NCI-H82 treated with DMSO at 0.1 percent for 48 hours (cell line): ENCODE data around the gene RHOG.
"Not testable (repeated sequence)": the region's sequence is repeated elsewhere in the genome, so short reads cannot be mapped to it uniquely, and the experiment has no call there.

Source experiments
- DNase-seq: peaks from one replicate; lab custom pipeline; 2025; ENCODE audit not compliant: unreplicated experiment; lab: John Stamatoyannopoulos, UW

The RHOG gene

DNA sequence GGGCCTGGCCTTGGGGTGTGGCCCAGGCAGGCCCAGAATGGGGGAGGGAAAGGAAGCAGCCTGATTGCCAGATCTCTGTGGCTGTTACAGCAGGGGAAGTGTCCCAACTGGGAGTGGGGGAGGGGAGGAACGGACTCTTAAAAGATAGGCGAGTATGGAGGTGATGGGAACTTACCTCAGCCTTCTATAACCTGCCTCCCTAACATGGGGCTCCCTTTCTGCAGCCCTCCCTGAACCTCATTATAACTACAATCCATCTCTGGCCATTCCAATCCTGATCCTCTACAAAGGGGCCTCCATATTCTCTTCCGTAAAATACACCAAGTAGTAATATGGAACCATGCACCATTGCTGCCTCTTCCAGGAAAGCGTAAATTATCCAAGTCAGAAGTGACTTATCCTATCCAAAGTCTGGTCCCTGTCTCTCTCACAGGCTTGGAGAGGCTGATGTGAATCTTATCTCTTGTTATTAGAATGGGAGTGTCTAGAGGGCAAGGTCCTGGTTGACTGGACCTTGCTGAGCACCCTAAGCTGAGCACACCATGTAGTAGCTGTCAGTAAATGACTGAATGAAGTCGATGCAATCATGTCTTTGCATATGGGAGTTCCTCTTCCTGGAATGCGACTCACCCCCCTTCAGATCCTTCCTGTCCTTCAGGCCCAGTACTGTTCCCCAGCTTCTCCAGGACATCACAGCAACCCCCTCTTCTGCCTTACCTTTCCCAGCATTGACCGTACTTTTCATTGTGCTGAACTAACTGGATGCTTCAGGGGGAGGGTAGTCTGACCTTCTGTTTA lies 5.9 kb downstream of the RHOG start:
- no peak for DNase-seq

DNA sequence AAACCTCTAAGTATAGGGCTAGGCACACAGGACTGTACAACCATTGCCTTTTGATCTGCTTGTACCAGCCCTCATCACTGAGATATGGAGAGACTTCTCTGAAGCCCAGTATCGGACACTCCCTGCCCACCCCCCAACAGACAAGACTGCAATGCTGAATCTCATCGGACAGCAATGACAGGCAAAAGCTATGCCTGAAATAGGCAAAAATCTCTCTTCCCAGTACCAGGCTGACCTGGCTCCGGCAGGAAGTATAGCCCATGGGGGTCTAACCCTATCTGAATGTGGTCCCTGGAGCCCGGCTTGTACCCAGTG lies 6.5 kb downstream of the RHOG start:
- no peak for DNase-seq

DNA sequence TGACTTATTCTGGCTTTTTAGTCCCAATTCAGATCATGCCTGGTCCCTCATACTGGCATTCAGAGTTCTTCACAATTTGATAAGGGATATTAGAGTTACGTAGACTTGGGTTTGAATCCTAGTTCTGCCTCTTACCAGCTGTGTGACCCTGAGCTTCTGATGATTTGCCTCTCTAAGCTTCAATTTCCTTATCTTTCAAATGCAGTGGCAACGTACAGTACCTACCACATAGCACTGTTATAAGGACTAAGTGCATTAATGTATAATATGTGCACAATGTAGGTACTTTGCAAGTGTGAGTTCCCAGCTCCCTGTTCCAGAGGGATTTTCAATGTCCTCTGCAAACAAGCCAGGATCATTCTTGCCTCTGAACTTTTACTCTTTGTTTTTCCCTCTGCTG lies 7.3 kb downstream of the RHOG start:
- no peak for DNase-seq

DNA sequence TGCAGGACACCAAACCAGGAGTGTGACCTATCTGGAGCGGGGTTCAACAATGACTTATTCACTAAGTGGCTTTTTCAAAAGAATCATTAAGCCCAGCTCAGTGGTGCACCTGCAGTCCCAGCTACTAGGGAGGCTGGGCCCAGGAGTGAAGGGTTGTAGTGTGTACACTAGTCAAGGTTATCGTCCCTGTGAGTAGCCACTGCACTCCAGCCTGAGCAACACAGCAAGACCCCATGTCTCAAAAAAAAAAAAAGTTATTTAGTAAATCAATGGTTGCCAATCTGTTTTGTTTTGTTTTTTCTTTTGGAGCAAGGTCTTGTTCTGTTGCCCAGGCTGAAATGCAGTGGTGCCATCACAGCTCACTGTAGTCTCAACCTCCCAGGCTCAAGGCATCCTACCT lies 7.9 kb downstream of the RHOG start:
- no peak for DNase-seq

DNA sequence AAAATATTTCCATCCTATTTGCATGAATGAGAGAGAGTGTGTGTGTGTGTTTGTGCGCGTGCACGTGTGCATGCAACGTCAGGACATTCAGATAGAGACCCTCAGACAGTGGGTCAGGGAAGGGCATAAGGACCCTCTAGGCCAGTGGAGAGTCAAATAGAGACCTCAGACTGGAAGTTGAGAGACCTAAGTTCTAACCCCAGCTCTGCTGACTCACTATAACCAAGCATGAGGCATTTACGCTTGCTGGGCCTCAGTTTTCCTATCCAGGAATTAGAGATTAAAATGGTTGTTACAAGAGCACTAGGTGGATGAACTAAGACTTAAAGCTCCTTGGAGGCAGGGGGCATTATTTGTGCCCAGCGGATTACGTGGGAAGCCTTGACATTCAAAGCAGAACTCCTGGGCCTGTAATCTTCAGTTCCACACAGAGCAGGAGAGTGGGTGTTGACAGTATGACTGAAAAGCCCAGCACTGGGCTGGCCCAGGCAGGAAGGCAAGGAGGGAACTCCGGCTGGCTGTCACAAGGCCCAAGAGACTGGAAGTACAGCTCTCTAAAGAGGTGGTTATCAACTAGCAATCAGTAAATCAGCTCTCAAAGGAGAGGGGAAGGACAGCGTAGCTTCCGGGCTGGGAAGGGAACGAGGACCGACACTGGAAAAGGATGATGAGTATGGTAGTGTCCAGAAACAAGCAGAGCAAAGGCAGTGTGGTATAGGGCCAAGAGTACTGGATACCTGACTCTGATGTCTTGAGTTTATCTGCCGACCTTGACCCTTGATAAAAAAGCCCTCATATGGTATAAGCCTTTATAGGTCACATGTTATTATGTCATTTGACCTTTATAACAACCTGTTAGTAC lies 9.2 kb downstream of the RHOG start:
- DNase-seq: no peak

DNA sequence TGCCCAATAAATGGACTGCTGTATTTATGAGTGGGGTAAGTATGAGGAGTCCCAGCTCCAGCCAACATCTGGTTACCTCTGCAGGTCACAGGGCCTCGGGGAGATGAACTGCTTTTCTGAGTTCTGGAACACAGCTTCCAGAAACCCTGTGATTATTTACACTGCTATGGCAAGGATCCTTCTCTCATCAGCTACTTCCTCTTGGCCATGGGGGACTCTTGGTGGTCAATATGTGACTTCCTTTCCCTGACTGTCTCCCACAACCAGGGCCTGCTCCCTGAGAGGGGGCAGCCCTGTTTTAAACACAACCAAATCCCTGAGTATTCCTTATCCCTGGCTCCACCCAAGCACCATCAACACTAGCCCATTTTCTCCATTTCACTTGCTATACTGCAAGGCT lies 10.0 kb downstream of the RHOG start:
- DNase-seq: no peak

DNA sequence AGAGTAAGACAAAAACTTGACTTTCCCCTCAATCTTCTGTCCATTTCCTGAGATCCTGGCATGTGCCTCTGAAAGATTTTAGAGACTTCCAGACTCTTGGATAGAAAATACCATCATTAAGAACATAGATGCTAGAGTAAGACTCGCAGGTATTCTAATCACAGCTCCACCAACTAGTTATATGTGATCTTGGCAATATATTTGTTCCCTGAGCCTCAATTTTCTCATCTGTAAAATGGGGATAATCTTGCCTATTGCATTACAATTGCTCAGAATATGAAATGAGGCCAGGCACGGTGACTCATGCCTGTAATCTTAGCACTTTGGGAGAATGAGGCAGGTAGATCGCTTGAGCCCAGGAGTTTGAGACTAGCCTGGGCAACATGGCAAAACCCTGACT lies 10.7 kb downstream of the RHOG start:
- no peak for DNase-seq

DNA sequence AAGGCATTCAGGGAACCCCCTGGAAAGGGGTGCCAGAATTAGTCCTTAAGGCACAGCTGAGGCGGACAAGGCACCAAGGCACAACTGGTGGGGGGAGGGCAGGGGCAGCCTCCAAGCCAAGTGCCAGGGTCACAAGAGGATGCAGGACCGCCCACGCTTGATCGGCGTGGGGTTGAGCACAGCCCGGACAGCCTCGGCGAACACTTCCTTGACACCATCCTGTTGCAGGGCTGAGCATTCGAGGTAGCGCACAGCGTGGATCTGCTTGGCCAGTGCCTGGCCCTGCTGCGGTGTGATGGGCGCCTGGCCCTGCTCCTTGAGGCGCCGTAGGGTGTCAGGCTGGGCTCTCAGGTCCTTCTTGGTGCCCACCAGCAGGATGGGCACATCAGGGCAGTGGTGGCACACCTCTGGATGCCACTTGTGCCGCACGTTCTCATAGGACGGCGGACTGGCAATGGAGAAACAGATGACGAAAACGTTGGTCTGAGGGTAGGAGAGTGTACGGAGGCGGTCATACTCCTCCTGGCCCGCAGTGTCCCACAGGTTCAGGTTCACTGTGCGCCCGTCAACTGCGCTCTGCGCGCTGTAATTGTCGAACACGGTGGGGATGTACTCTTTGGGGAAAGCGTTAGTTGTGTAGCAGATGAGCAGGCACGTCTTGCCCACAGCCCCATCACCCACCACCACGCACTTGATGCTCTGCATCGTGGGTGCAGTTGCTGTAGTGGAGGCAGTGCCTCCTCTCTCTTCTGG lies 13.1 kb downstream of the RHOG start:
- no peak for DNase-seq

DNA sequence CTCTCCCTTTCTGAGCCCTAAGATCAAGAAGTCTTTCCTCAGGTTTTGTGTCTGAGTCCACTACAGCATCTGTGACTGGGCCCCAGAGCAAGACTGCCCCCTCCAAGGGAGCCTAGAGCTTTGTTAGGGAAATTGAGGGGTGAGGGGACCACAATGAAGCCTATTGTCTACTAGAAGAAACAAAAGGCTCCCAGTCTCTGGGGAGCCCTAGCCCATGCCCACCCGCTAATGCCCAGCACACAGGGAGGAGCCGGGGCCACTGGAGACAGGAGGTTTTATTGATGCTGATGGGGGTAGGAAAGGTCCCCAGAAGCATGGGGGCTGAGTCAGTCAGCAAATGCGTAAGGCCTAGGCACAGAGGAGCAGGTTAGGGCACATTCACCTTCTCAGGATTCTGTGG lies 14.0 kb downstream of the RHOG start:
- no peak for DNase-seq

DNA sequence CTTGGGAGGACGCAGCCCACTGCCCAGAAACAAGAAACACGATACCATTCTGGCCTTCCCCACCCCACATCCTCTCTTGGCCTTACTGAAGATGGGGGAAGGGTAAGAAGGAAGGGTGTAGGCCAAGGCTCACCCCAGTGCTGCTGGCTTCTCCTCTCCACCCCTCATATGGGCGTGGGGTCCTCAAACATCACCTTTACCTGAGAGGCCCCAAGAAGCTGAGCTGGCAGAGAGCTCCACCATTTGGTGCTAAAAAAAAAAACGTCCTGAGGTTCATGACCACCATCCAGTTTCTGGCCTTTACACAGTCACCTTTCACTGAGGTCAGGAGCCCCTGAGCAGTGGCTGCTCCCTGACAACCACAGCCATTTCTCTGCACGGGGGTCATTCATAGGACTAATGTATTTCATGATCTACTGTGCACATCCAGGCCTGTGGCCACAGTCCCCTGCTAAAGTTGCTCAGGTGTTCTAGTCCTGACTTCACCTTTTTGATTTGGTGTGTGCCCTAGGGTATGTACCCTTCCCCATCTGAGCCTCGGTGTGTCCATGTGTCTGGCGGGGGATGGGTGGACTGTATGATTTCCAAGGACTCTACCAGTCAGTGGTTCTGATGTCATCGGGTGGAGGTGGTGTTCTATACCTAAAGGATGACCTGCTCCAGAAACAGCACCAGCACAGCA lies 15.1 kb downstream of the RHOG start:
- DNase-seq: no peak

DNA sequence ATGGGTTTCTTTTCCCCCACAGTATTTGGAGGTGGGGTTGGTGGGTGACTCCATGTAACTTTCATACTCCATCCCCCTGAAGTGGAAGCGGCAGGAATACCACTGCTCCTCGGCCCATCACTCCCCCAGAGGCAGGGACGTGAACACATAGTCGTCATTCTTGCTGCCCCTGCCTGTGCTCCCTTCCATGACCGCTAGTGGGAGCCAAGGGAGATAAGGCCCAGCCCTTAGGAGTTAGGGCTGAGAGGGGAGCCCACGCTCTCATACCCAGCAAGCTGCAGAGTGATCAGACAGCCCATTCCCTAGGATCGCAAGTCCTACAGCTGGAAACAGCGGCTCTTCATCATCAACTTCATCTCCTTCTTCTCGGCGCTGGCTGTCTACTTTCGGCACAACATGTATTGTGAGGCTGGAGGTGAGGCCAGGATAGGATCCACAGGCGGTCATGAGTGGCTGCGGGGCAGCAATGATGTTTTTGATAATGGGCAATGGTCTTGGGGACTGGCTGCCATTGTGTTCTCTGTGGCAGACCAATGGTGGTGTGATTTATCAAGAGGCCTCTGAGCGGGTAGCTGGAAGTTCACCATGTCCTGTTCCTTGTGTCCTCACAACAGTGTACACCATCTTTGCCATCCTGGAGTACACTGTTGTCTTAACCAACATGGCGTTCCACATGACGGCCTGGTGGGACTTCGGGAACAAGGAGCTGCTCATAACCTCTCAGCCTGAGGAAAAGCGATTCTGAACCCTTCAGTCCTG lies 15.9 kb downstream of the RHOG start:
- no peak for DNase-seq

DNA sequence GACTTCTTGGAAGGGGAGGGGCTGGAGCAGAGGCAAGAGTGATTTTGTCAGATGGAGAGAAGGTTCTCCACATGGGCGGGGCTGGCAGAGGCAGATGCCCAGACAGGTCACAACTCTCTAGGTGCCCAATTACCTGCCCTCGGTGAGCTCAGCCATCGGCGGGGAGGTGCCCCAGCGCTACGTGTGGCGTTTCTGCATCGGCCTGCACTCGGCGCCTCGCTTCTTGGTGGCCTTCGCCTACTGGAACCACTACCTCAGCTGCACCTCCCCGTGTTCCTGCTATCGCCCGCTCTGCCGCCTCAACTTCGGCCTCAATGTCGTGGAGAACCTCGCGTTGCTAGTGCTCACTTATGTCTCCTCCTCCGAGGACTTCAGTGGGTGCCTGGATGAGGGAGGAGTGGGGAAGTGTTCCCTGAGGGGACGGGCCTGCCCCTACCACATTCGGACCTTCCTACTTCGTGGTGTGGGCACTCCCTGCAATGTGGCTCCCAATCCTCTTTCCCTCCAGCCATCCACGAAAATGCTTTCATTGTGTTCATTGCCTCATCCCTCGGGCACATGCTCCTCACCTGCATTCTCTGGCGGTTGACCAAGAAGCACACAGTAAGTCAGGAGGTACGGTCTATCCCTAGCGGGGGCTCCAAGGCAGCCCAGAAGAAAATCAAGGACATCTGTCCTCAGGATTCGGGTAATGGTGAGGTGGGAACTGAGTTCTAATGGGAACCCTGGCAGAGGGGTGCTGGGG lies 16.8 kb downstream of the RHOG start:
- DNase-seq: no peak

DNA sequence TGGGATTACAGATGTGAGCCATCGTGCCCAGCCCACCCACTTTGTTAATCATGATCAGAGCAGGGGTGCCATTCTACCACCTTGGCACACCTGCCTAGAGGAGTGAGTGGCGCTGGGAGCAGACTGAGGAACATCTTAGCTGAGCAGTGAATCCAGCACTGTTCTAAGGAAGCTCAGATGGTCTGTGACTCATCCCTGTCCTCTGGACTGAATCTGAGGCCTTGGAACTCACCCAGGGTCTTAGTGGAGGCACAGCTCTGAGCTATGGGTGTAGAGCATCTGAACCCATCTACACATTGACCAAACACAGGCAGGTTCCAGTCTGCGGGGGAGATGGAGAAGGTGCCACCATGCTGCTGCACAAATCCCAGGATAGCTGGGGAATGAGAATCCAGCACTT lies 17.5 kb downstream of the RHOG start:
- DNase-seq: no peak

DNA sequence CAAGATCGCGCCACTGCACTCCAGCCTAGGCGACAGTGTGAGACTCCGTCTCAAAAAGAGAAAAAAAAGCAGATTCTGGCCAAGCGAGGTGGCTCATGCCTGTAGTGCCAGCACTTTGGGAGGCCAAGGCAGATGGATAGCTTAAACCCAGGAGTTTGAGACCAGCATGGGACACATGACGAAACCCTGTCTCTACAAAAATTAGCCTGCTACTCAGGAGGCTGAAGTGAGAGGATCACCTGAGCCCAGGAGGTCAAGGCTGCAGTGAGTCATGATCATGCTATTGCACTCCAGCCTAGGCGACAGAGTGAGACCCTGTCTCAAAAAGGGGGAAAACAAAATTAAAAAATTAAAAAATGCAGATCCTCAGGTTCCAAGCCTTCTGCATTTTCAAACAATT lies 18.4 kb downstream of the RHOG start:
- DNase-seq: no peak

DNA sequence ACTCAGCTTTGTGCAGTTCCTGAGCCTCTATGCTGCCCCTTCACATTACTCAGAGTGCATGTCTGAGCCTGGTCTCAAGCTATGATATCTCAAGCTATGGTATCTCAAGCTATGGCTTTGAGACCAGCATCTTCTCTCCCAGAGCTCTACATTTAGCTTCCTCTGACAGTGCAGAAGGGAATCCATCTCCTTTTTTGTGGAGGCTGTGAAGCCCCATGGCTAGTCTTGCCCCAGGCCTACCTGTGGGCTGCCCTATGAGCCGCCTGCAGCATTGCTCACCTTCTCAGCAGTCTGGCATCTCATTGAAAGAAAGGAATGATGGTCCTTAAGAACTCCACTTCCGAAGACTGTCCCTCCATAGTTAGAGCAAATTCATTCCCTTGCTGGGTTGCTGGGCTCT lies 19.8 kb downstream of the RHOG start:
- DNase-seq: no peak

DNA sequence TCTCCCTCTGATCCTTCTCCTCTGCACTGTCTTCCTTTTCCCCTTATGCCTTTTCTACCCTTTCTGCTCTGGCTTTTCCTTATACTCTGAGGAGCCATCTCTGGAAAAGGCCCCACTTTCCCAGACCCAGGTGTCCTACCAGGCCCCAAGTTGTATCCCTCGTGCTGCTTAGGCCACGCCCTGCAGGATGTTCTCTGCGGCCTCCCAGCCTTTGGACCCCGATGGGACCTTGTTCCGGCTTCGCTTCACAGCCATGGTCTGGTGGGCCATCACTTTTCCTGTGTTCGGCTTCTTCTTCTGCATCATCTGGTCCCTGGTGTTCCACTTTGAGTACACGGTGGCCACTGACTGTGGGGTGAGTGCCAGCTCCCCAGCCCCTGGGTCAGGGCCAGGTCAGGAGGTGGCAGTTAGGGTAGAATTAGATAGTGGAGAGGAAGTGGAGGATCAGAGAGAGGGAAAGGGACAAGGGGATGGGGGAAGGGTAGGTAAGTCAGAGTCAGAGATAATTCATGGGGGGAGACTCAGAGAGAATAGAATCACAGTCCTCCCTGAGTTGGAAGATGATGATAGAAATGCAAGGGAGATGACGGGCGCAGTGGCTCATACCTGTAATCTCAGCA lies 23.5 kb downstream of the RHOG start:
- no peak for DNase-seq

DNA sequence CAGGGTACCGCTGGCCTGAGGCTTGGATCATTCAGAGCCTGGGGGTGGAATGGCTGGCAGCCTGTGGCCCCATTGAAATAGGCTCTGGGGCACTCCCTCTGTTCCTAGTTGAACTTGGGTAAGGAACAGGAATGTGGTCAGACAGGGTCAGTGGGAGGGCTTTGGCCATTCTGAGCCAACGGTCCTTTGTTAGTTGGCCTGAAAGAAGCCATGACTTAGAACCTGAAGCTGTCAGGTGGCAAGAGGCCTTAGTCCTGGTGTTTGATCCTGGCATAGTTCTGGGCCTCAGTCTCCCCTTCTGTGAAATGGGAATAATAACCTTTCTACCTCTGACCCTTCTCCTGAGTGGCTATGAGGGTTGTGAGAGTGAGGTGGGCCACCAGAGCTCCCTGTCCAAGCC lies 24.1 kb downstream of the RHOG start:
- DNase-seq: no peak

DNA sequence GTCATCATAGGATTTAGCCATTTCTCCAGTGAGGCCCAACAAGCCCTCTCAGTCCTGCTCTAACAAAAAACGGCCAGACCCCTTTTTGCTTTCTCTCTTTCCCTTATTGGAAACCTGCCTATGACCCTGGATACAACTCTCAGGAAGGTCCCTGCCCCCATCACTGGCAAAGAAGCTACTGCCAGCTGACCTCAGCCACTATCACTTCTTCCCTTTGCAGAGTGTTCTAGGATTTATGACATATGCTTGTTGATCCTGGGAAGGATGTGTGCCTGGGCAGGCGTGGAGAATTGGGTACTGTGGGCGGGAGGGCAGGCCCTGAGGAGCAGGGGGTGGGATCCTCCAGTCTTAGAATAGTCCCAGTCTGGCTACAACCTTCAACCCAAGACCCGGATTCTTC lies 24.9 kb downstream of the RHOG start:
- no peak for DNase-seq

DNA sequence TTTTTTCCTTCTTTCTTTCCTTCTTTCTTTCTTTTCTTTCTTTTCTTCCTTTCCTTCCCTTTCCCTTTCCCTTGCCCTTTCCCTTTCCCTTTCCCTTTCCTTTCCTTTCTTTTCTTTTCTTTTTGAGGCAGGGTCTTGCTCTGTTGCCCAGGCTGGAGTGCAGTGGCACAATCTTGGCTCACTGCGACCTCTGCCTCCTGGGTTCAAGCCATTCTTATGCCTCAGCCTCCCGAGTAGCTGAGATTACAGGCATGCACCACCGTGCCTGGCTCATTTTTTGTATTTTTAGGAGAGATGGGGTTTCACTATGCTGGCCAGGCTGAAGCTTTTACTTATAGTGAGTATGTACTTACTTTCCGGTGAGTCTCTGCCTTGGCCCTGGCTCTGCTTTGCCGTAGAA lies 25.9 kb downstream of the RHOG start:
- DNase-seq: not testable (repeated sequence)

DNA sequence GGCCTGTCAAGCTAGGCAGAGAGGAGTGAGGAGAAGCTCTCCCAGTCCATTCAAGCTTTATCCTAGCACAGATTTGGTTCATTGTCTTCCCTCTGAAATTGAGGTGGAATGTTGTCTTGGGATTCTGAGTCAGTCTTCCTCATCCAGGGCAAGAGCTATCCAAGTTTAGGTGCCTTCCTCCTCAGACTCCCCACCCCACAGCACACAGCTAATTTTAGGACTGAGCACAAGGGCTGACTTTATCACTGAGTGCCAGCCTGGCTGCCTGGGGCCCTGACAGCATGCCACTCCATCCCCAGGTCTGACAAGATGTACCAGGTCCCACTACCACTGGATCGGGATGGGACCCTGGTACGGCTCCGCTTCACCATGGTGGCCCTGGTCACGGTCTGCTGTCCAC lies 29.8 kb downstream of the RHOG start:
- DNase-seq: no peak
